Skeletal muscle tissue (tissue), 4 donors: ENCODE results near the gene LIN7A. TPM values are rescaled to one million over a fixed set of nuclear protein-coding genes. Genes with fewer than 3 reads are reported as not detected.
"Not testable (repeated sequence)": the region's sequence is repeated elsewhere in the genome, so short reads cannot be mapped to it uniquely, and the experiment has no call there.

Experiments
- H3K27ac ChIP-seq: one replicate; pipeline ENCODE4 v1.7.0; 2013; ENCODE audit warnings: mild to moderate bottlenecking, low read depth, low read length, inconsistent platforms
- H3K27me3 ChIP-seq, 3 donors: one replicate each; pipeline ENCODE4 v1.7.0; 2013; ENCODE audit warnings: low read length in 3 of 3; ENCODE audit not compliant: control insufficient read depth in 3 of 3, insufficient read depth in 3 of 3
- H3K36me3 ChIP-seq, 3 donors: one replicate each; pipeline ENCODE4 v1.7.0; 2013; ENCODE audit warnings: low read length in 3 of 3; ENCODE audit not compliant: control insufficient read depth in 3 of 3, insufficient read depth in 3 of 3
- H3K4me1 ChIP-seq, 3 donors: one replicate each; pipeline ENCODE4 v1.7.0; 2013; ENCODE audit warnings: low read length in 3 of 3, mild to moderate bottlenecking in 3 of 3; ENCODE audit not compliant: control insufficient read depth in 3 of 3, insufficient read depth in 3 of 3
- H3K4me3 ChIP-seq, 3 donors: one replicate each; pipeline ENCODE4 v1.7.0; 2013; ENCODE audit warnings: low read length in 3 of 3
- H3K9ac ChIP-seq, 3 donors: one replicate each; pipeline ENCODE4 v1.7.0; 2013; ENCODE audit warnings: low read length in 3 of 3, mild to moderate bottlenecking in 3 of 3, moderate library complexity in 2 of 3, low read depth in 1 of 3
- H3K9me3 ChIP-seq, 3 donors: one replicate each; pipeline ENCODE4 v1.7.0; 2013; ENCODE audit warnings: low read length in 3 of 3; ENCODE audit not compliant: control insufficient read depth in 3 of 3
- total RNA-seq: library from RNA; depleted of rRNA; stranded (reverse); fragments of >200 nt; gene quantifications from one replicate; pipeline ENCODE4 v1.2.3, GENCODE V29; 2014
- donor health status: Osteomylitis.

LIN7A gene
- total RNA-seq, 1 donor from 2014 or later: 1.6 TPM

DNA sequence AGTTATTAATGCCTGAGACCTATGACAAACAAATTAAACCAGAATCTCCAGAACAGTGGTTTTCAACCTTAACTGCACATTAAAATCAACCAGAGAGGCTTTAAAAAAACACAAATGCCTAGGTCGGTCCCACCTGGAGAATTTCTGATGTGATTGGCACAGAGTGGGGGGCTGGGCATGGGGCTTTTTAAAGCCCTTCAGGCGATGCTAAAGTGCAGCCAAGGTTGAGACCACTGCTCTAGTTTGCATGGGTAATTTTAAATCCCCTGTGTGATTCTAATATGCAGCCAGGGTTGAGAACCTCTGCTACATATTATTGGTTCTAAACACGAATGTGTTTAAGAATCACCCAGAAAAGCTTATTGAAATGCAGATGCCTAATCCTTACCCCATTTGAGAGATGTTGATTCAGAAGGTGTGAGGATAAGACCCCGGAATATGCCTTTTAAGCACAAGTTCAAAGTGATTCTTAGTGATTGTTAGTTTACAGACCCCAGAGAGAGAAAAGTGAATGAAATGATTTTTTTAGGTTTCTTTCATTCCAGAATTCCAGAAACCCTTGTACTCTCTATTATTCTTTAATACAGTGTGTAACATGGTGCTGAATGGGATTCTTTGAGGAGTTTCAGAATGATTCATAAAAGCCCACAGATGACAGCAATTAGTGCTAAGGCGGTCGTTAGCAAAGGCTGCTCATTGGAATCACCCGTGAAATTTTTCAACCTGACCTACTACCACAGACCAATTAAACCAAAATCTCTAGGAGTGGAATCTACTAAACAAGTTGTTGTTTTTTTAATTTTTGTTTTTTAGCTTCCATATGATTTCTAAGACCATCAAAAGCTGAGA is 44.9 kb downstream of the LIN7A start:
- Histone ChIP-seq H3K9ac (no peak overlapping the region), H3K36me3 (no peaks in the 10 kb centered on the region), H3K4me3 (no peak overlapping the region), H3K27ac (no peak overlapping the region), H3K27me3 (no peaks in the 10 kb centered on the region), H3K4me1 (no peaks in the 10 kb centered on the region), H3K9me3 (no peaks in the 10 kb centered on the region)

DNA sequence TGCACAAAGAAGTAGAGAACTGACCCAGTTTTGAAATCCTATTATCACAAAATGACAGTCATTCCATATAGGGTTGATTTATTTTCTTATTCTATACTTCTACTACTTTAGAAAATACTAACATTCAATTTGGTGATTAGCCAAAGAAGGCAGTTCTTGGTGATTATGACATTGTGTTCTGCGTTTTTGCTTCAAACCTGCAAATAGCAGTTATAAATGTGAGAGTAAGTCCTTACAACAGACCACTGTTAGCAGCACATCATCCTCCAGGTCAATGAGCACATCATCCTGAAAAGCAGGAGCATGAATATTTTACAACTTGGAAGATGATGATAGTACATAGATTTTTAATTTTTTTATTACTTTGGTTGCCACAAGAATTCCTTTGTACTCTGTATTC is 53.1 kb downstream of the LIN7A start:
- no peak overlapping the region for H3K4me3 ChIP-seq
- H3K27me3 ChIP-seq: no peaks in the 10 kb centered on the region
- no peaks in the 10 kb centered on the region for H3K9me3 ChIP-seq
- no peaks in the 10 kb centered on the region for H3K36me3 ChIP-seq
- no peaks in the 10 kb centered on the region for H3K4me1 ChIP-seq
- no peak overlapping the region for H3K27ac ChIP-seq
- no peak overlapping the region for H3K9ac ChIP-seq

GRCh38 chr12:80881106-80881505 is 56.6 kb downstream of the LIN7A start:
- no peak overlapping the region for H3K9ac ChIP-seq
- no peaks in the 10 kb centered on the region for H3K27me3 ChIP-seq
- H3K4me3 ChIP-seq: no peak overlapping the region
- H3K27ac ChIP-seq: no peak overlapping the region
- no peaks in the 10 kb centered on the region for H3K36me3 ChIP-seq
- no peaks in the 10 kb centered on the region for H3K9me3 ChIP-seq
- peaks cover 0 to 5% (median 0%) of the 10 kb centered on the region in 3 donors for H3K4me1 ChIP-seq

DNA sequence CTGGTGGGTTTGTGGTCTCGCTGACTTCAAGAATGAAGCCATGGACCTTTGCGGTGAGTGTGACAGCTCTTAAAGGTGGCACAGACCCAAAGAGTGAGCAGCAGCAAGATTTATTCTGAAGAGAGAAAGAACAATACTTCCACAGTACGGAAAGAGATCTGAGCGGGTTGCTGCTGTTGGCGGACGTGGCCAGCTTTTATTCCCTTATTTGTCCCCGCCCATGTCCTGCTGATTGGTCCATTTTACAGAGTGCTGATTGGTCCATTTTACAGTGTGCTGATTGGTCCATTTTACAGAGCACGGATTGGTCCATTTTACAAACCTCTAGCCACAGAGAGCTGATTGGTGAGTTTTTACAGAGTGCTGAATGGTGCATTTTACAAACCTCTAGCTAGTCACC is 59.3 kb downstream of the LIN7A start:
- not testable (repeated sequence) for H3K36me3 ChIP-seq, H3K9me3 ChIP-seq, H3K4me3 ChIP-seq, H3K9ac ChIP-seq, H3K27ac ChIP-seq, H3K27me3 ChIP-seq, H3K4me1 ChIP-seq

DNA sequence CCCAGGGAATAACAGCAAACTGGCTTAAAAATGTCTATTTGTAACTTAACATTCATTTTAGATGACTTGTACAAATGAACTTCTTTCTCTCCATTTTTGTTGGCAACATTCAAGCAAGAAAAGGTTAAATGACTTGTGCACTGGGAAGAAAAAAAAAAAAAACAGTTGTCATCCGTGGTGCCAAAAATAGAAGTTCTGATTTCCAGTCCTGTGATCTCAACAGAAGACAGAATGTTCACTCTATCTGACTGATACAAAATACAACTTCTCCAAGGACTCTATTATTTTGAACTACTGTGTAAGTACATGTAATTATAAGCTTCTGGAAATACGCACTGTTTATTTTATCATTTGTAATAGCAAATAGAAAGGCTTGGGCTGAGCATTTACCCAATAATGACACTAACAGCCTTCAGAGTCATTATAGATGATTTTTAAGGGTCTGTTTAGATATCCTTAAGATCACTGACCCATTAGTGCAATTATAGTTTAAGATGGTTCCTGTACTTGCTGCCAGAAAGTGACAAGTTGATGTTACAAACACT is 59.9 kb downstream of the LIN7A start:
- no peak overlapping the region for H3K4me3 ChIP-seq
- no peaks in the 10 kb centered on the region for H3K9me3 ChIP-seq
- H3K27ac ChIP-seq: no peak overlapping the region
- H3K4me1 ChIP-seq: peaks cover 0 to 5% (median 0%) of the 10 kb centered on the region in 3 donors
- H3K9ac ChIP-seq: no peak overlapping the region
- H3K27me3 ChIP-seq: no peaks in the 10 kb centered on the region
- H3K36me3 ChIP-seq: no peaks in the 10 kb centered on the region

DNA sequence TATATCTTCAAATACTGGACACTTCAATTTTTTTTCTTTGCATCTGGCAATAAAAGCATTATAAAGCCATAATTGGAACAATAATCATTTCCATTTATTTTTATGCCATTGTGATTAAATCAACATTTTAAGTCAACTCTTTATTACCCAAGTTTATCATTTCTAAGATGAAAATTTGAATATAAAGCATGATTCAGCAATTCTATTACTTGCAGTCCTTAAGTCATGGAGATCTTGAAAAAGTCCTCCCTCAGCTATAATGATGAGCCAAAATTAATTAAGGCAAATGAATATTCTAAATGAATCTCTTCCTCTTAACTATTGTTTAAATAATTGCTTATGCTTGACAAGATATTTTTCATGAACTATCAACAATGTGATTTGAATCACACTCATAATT is 65.7 kb downstream of the LIN7A start:
- no peak overlapping the region for H3K27ac ChIP-seq
- H3K4me1 ChIP-seq: no peaks in the 10 kb centered on the region
- H3K9ac ChIP-seq: no peak overlapping the region
- no peaks in the 10 kb centered on the region for H3K36me3 ChIP-seq
- H3K27me3 ChIP-seq: no peaks in the 10 kb centered on the region
- H3K4me3 ChIP-seq: no peak overlapping the region
- no peaks in the 10 kb centered on the region for H3K9me3 ChIP-seq

GRCh38 chr12:80869264-80869663 is 68.5 kb downstream of the LIN7A start:
- Histone ChIP-seq H3K36me3 (no peaks in the 10 kb centered on the region), H3K9ac (no peak overlapping the region), H3K27ac (no peak overlapping the region), H3K9me3 (no peaks in the 10 kb centered on the region), H3K4me1 (no peaks in the 10 kb centered on the region), H3K4me3 (no peak overlapping the region), H3K27me3 (no peaks in the 10 kb centered on the region)

DNA sequence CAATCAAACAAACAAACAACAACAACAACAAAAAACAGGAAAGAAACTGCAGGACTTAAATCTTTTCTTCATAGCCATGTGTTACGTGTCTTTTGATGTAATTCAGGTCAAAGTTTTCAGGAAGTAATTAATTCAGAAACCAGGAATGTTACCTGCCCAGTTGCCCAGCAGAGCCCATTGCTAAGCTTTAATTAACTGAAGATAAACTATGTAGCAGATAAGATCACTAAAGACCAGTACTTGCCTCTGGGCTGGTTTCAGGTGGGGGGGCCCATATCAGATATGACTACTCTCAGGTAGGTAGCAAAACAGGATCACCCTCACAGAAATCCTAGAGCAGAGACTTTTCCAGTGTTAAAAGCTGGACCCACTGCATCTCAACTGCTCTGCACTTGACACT is 69.2 kb downstream of the LIN7A start:
- no peak overlapping the region for H3K4me3 ChIP-seq

GRCh38 chr12:80867941-80868340 is 69.8 kb downstream of the LIN7A start:
- no peaks in the 10 kb centered on the region for H3K9me3 ChIP-seq
- no peaks in the 10 kb centered on the region for H3K36me3 ChIP-seq
- no peak overlapping the region for H3K27ac ChIP-seq
- H3K9ac ChIP-seq: no peak overlapping the region
- H3K4me1 ChIP-seq: no peaks in the 10 kb centered on the region
- H3K4me3 ChIP-seq: no peak overlapping the region
- no peaks in the 10 kb centered on the region for H3K27me3 ChIP-seq

More for the DNA sequence above, 69.2 kb downstream of the LIN7A start:
- Histone ChIP-seq H3K27me3 (no peaks in the 10 kb centered on the region), H3K9me3 (no peaks in the 10 kb centered on the region), H3K9ac (no peak overlapping the region), H3K36me3 (no peaks in the 10 kb centered on the region), H3K27ac (no peak overlapping the region), H3K4me1 (no peaks in the 10 kb centered on the region)

- H3K4me3 ChIP-seq: no peak overlapping the region
- H3K36me3 ChIP-seq: no peaks in the 10 kb centered on the region
- no peaks in the 10 kb centered on the region for H3K4me1 ChIP-seq
- no peak overlapping the region for H3K27ac ChIP-seq
- no peaks in the 10 kb centered on the region for H3K27me3 ChIP-seq
- H3K9ac ChIP-seq: no peak overlapping the region
- H3K9me3 ChIP-seq: no peaks in the 10 kb centered on the region
Measured at GRCh38 chr12:80864046-80864735, 73.5 kb downstream of the LIN7A start.
